ENCODE results near the gene GFRA4.

DNA sequence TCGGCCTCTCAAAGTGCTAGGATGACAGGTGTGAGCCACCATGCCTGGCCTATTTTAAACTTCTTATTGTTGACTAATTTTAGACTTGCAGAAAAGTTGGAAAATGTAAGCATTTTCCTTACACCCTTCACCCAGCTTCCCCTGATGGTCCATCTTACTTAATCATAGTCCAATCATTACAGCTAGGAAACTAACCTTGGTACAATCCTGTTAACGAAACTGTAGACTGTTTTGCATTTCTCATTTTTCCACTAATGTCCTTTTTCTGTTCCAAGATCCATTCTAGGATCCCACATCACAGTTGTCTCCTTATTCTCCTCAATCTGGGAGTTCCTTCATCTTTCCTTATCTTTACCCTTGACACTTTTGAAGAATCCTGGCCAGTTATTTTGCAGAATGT, 659 bp upstream of the GFRA4 start:
- TF ChIP-seq ESRRG (CRISPR knock-in tag; IDR thresholded peaks at IDR 0.05) (no peak), ARNTL (CRISPR knock-in tag; IDR thresholded peaks at IDR 0.05; ENCODE audit: borderline replicate concordance, low read depth) (no peak), ZC3H10 (CRISPR knock-in tag; IDR thresholded peaks at IDR 0.05) (no peak), ZNF70 (CRISPR knock-in tag; IDR thresholded peaks at IDR 0.05) (no peak)
